CD4-positive, alpha-beta T cell (primary cell): ENCODE results near the gene ST14. TPM values are rescaled to one million over a fixed set of nuclear protein-coding genes. Genes with fewer than 3 reads are reported as not detected.

Experiments
- ATAC-seq: fragments of 200-7000 bp; cut with Tn5 transposase; one replicate; pipeline ENCODE4 v1.10.0; 2022; ENCODE audit warnings: mild to moderate bottlenecking; ENCODE audit not compliant: poor library complexity
- CTCF ChIA-PET: fragments of 350-600 bp; sonication (Branson Sonifier 250); formaldehyde crosslinking; loops from one replicate; lab custom pipeline; 2021; ENCODE audit warnings: antibody characterized with exemption, inconsistent platforms; lab: Charles Lee
- POLR2A ChIA-PET: fragments of 350-600 bp; sonication (Branson Sonifier 250); formaldehyde crosslinking; loops from one replicate; lab custom pipeline; 2021; ENCODE audit warnings: antibody characterized with exemption, inconsistent platforms; lab: Charles Lee
- DNase-seq, 14 experiments: peaks; one replicate each; pipeline ENCODE4 v3.0.0-alpha.2; 2013 to 2020; ENCODE audit warnings: mixed read lengths in 2 of 14
- H3K27ac ChIP-seq, 2 donors: one replicate each; pipeline versions ENCODE4 v1.5.1 to v1.7.0; 2013; ENCODE audit warnings: low read length in 2 of 2, low read depth in 1 of 2, mild to moderate bottlenecking in 1 of 2
- H3K27me3 ChIP-seq, 2 experiments: 1 replicate in 1 of 2; 2 replicates in 1 of 2; pipeline versions ENCODE4 v1.6.1 to v1.7.0; 2013; ENCODE audit warnings: low read length in 2 of 2, control low read depth in 1 of 2, mild to moderate bottlenecking in 1 of 2, moderate library complexity in 1 of 2; ENCODE audit not compliant: insufficient read depth in 2 of 2, control insufficient read depth in 1 of 2
- H3K36me3 ChIP-seq: one replicate; pipeline ENCODE4 v1.6.1; 2013; ENCODE audit warnings: low read length, control low read depth; ENCODE audit not compliant: insufficient read depth
- H3K4me1 ChIP-seq: one replicate; pipeline ENCODE4 v1.6.1; 2013; ENCODE audit warnings: low read length, control low read depth; ENCODE audit not compliant: insufficient read depth
- H3K4me3 ChIP-seq: one replicate; pipeline ENCODE4 v1.5.1; 2013; ENCODE audit warnings: mild to moderate bottlenecking, low read length, moderate library complexity
- H3K9me3 ChIP-seq, 2 experiments: 1 replicate in 1 of 2; 2 replicates in 1 of 2; pipeline versions ENCODE4 v1.6.1 to v1.7.0; 2013; ENCODE audit warnings: low read length in 2 of 2, mild to moderate bottlenecking in 2 of 2, control low read depth in 1 of 2, moderate library complexity in 1 of 2; ENCODE audit not compliant: control insufficient read depth in 1 of 2, insufficient read depth in 1 of 2
- H3K27ac Mint-ChIP-seq: one replicate; pipeline ENCODE4 v1.8.0; 2020; ENCODE audit warnings: mixed read lengths
- H3K27me3 Mint-ChIP-seq: one replicate; pipeline ENCODE4 v1.8.0; 2021; ENCODE audit warnings: mixed read lengths
- H3K36me3 Mint-ChIP-seq: one replicate; pipeline ENCODE4 v1.8.0; 2021; ENCODE audit warnings: low read depth, mixed read lengths
- H3K4me1 Mint-ChIP-seq: one replicate; pipeline ENCODE4 v1.8.0; 2021; ENCODE audit warnings: low read depth, mixed read lengths
- H3K4me3 Mint-ChIP-seq: one replicate; pipeline ENCODE4 v1.8.0; 2020; ENCODE audit warnings: mild to moderate bottlenecking, mixed read lengths
- H3K9me3 Mint-ChIP-seq: one replicate; pipeline ENCODE4 v1.8.0; 2020; ENCODE audit warnings: mixed read lengths
- CTCF ChIP-seq: fragments of 200-600 bp; IDR thresholded peaks from one replicate; pipeline ENCODE4 v1.8.0; 2022; ENCODE audit warnings: antibody characterized with exemption, mild to moderate bottlenecking
- intact Hi-C, 2 experiments: fragments of 100-400 bp; cut with DNase I in 1 of 2; cut with micrococcal nuclease in 1 of 2; formaldehyde crosslinking; loops; one replicate each; pipeline versions ENCODE4 v1.15.1 to v1.9.0; 2023 to 2025; cut with DNase I, micrococcal nuclease
- total RNA-seq, 174 experiments: library from RNA in 2 of 174; stranded (reverse) in 2 of 174; gene quantifications; one replicate each; pipeline ENCODE4 v1.2.3 and lab custom pipeline; 2021 to 2026

ST14 gene
- total RNA-seq, 2 experiments from 2014 or later, result 0.25 to 0.31 TPM

GRCh38 chr11:130137999-130138398 is 21.6 kb upstream of the ST14 start:
- no peaks in the 10 kb centered on the region for H3K4me1 Mint-ChIP-seq
- POLR2A ChIA-PET, result no interaction called here
- Histone ChIP-seq H3K9me3 (no peaks in the 10 kb centered on the region), H3K27me3 (no peaks in the 10 kb centered on the region), H3K27ac (no peak overlapping the region), H3K4me1 (no peaks in the 10 kb centered on the region), H3K4me3 (no peak overlapping the region), H3K36me3 (peaks cover 39% of the 10 kb centered on the region)
- no peak for TF ChIP-seq CTCF
- CTCF ChIA-PET, result no interaction called here
- H3K36me3 Mint-ChIP-seq, result peaks cover 70% of the 10 kb centered on the region
- no peaks in the 10 kb centered on the region for H3K9me3 Mint-ChIP-seq
- no peaks in the 10 kb centered on the region for H3K27me3 Mint-ChIP-seq
- DNase-seq (no peak), ATAC-seq (no peak)
- H3K4me3 Mint-ChIP-seq, result no peak overlapping the region
- intact Hi-C loops, result no loop called here
- H3K27ac Mint-ChIP-seq, result no peak overlapping the region

- no peak overlapping the region for H3K27ac Mint-ChIP-seq
- Histone ChIP-seq H3K4me1 (no peaks in the 10 kb centered on the region), H3K27ac (no peak overlapping the region), H3K27me3 (no peaks in the 10 kb centered on the region), H3K36me3 (peaks cover 34% of the 10 kb centered on the region), H3K4me3 (no peak overlapping the region), H3K9me3 (no peaks in the 10 kb centered on the region)
- H3K36me3 Mint-ChIP-seq, result peaks cover 72% of the 10 kb centered on the region
- intact Hi-C loops, result no loop called here
- TF ChIP-seq CTCF, result no peak
- H3K4me1 Mint-ChIP-seq, result no peaks in the 10 kb centered on the region
- ChIA-PET CTCF (no interaction called here), POLR2A (no interaction called here)
- DNase-seq (no peak), ATAC-seq (no peak)
- no peaks in the 10 kb centered on the region for H3K27me3 Mint-ChIP-seq
- H3K9me3 Mint-ChIP-seq, result no peaks in the 10 kb centered on the region
- H3K4me3 Mint-ChIP-seq, result no peak overlapping the region
Measured at GRCh38 chr11:130139401-130139800, 20.2 kb upstream of the ST14 start.

GRCh38 chr11:130141561-130142341 is 17.8 kb upstream of the ST14 start:
- H3K27ac Mint-ChIP-seq, result no peak overlapping the region
- no peak for TF ChIP-seq CTCF
- peaks cover 59% of the 10 kb centered on the region for H3K36me3 Mint-ChIP-seq
- H3K4me3 Mint-ChIP-seq, result no peak overlapping the region
- H3K4me3 ChIP-seq, result no peak overlapping the region
- POLR2A ChIA-PET, result no interaction called here
- CTCF ChIA-PET, result no interaction called here
- peaks cover 29% of the 10 kb centered on the region for H3K36me3 ChIP-seq
- H3K4me1 ChIP-seq, result peaks cover 8% of the 10 kb centered on the region
- peaks cover 12% of the 10 kb centered on the region for H3K4me1 Mint-ChIP-seq
- DNase-seq (no peak), ATAC-seq (no peak)
- H3K27me3 Mint-ChIP-seq, result no peaks in the 10 kb centered on the region
- no peak overlapping the region for H3K27ac ChIP-seq
- H3K9me3 ChIP-seq, result no peaks in the 10 kb centered on the region
- no peaks in the 10 kb centered on the region for H3K9me3 Mint-ChIP-seq
- intact Hi-C loops, result no loop called here
- no peaks in the 10 kb centered on the region for H3K27me3 ChIP-seq
